Bronchial epithelial cell (primary cell): ENCODE data around the gene OSBPL5. TPM values are rescaled to one million over a fixed set of nuclear protein-coding genes. Genes with fewer than 3 reads are reported as not detected.

Experiments used
- DNase-seq: peaks from one replicate; pipeline ENCODE4 v3.0.0-alpha.2; 2010; ENCODE audit warnings: low read depth
- FAIRE-seq: peaks from 2 replicates; lab custom pipeline; 2011; peaks lifted over from hg19 to GRCh38; lab: Jason Lieb, UNC
- H3K27me3 ChIP-seq: 2 replicates; pipeline ENCODE4 v1.5.1; 2011; ENCODE audit warnings: low read length; ENCODE audit not compliant: control insufficient read depth, insufficient read depth
- H3K36me3 ChIP-seq: 2 replicates; pipeline ENCODE4 v1.5.1; 2011; ENCODE audit warnings: low read length; ENCODE audit not compliant: control insufficient read depth, insufficient read depth
- H3K4me3 ChIP-seq: 2 replicates; pipeline ENCODE4 v1.5.1; 2011; ENCODE audit warnings: mild to moderate bottlenecking, low read depth, low read length, control low read depth
- total RNA-seq: library from RNA; depleted of rRNA; stranded (reverse); fragments of >200 nt; gene quantifications from 2 replicates; pipeline ENCODE4 v1.2.1, GENCODE V29; 2014
- TF ChIP-seq, protein P1 (sequence below): IDR thresholded peaks from 2 replicates; pipeline ENCODE4 v1.5.1; 2011; ENCODE audit warnings: mild to moderate bottlenecking, moderate library complexity, low read length, control low read depth, inconsistent platforms; ENCODE audit not compliant: insufficient read depth, severe bottlenecking

OSBPL5 gene
- total RNA-seq, 1 donor from 2014 or later: 21.1 TPM

DNA sequence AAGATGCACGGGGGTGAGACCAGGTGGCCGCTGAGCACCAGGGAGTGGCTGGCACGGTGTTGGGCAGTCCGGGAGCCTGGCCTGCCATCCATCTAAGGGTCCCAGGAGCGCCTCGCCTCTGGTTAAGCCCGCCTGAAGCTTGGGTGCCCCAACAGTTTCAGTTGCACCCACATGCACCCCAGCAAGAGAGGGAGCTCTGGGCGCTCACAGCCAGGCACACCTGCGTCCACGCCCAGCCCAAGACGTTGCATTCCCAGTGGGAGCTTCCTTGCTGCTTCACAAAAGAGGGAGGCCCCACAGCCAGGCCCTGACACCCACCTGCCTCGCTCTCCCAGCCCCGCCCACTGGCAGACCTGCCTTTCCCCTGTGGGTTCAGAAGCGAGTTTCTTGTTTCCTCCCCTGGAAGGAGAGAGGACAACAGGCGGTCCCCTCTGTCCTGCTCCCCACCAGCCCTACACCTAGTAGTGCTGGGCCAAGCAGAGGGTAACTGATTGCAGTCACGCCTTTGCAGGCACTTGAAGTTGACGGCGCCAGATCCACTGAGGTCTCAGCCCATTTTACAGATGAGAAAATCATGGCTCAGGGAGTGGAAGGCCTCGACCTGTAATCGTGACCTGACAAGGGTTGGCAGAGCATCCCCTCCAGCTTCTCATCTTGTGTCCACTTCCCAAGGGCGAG, 35.4 kb downstream of the OSBPL5 start:
- H3K4me3 ChIP-seq: no peak overlapping the region
- TF ChIP-seq, protein P1, sequence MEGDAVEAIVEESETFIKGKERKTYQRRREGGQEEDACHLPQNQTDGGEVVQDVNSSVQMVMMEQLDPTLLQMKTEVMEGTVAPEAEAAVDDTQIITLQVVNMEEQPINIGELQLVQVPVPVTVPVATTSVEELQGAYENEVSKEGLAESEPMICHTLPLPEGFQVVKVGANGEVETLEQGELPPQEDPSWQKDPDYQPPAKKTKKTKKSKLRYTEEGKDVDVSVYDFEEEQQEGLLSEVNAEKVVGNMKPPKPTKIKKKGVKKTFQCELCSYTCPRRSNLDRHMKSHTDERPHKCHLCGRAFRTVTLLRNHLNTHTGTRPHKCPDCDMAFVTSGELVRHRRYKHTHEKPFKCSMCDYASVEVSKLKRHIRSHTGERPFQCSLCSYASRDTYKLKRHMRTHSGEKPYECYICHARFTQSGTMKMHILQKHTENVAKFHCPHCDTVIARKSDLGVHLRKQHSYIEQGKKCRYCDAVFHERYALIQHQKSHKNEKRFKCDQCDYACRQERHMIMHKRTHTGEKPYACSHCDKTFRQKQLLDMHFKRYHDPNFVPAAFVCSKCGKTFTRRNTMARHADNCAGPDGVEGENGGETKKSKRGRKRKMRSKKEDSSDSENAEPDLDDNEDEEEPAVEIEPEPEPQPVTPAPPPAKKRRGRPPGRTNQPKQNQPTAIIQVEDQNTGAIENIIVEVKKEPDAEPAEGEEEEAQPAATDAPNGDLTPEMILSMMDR: no peak
- FAIRE-seq (no peak), DNase-seq (no peak)
- H3K27me3 ChIP-seq: no peaks in the 10 kb centered on the region
- H3K36me3 ChIP-seq: no peaks in the 10 kb centered on the region

DNA sequence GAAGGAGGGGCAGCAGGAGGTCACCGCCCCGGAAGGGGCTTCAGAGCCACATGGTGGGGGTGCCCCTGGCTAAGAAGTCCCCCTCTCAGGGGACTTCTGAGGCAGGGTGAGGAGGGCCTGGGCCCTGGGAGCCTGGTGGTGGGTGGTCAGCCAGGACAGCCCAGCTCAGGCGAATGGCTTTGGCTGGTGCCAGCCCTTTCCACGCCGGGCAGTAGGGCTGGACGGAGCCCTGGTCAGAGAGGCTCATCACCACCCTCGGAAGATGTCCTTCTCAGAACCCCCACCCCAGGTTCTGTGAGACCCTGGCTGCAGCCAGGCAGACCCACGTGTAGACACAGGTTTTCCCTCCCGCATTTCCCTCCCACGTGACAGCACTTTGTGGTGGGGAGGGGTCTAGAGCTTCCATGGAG, 35.9 kb downstream of the OSBPL5 start:
- H3K27me3 ChIP-seq: no peaks in the 10 kb centered on the region
- FAIRE-seq (no peak), DNase-seq (no peak)
- H3K36me3 ChIP-seq: no peaks in the 10 kb centered on the region
- TF ChIP-seq, protein P1: no peak
- no peak overlapping the region for H3K4me3 ChIP-seq

- TF ChIP-seq, protein P1: no peak
- DNase-seq: no peak
These were observed 36.5 kb downstream of the OSBPL5 start for GRCh38 chr11:3128356-3129180.

GRCh38 chr11:3127706-3128355, 37.3 kb downstream of the OSBPL5 start:
- TF ChIP-seq, protein P1: no peak
- no peak for FAIRE-seq

More at GRCh38 chr11:3128356-3129180, 36.5 kb downstream of the OSBPL5 start:
- Histone ChIP-seq H3K27me3 (no peaks in the 10 kb centered on the region), H3K36me3 (no peaks in the 10 kb centered on the region), H3K4me3 (no peak overlapping the region)
- no peak for FAIRE-seq

GRCh38 chr11:3126901-3127691, 38.0 kb downstream of the OSBPL5 start:
- DNase-seq (no peak), FAIRE-seq (no peak)
- TF ChIP-seq, protein P1: no peak
- peaks cover 3% of the 10 kb centered on the region for H3K36me3 ChIP-seq
- no peaks in the 10 kb centered on the region for H3K27me3 ChIP-seq
- no peak overlapping the region for H3K4me3 ChIP-seq

More at GRCh38 chr11:3127706-3128355, 37.3 kb downstream of the OSBPL5 start:
- Histone ChIP-seq H3K36me3 (peaks cover under 1% of the 10 kb centered on the region), H3K4me3 (no peak overlapping the region), H3K27me3 (no peaks in the 10 kb centered on the region)
- no peak for DNase-seq
